ENCODE results near the gene CLDN18. TPM values are rescaled to one million over a fixed set of nuclear protein-coding genes. Genes with fewer than 3 reads are reported as not detected.

The CLDN18 gene
- total and polyA plus RNA-seq, 9 of the 15 experiments (the other 6 are each of a cell fraction or from before 2014, with no cell fraction given) = 0.11 TPM; not detected in 8

DNA sequence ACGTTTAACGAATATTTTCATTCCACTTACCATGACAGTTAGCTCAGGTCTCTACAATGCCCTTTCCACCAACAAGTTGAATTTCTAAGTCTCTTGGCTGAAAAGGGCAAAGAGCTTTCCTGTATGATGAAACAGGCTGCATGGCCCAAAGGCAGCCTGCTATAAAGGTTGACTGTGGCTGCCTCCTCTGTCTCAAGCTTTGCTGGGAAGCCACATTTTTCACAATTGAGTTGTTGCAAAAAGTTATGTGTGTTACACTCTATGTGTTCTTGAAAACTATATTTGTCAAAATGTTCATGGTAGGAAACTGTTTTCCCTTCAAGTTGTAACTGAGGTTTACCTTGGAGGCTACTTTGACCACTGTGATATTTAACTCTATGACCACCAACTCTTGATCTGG lies 56.0 kb downstream of the CLDN18 start:
- H3K4me1 ChIP-seq (replicated peaks in 1 of 2; ENCODE audit: control insufficient read depth in 2 of 2, insufficient read depth in 2 of 2, low read length in 2 of 2) = no peaks in the 10 kb centered on the region
- TF ChIP-seq RBFOX2 (IDR thresholded peaks at IDR 0.05; ENCODE audit: low read depth, low read length) (no peak), SAFB (IDR thresholded peaks at IDR 0.05; ENCODE audit: borderline replicate concordance, low read depth, low read length) (no peak), THRAP3 (IDR thresholded peaks at IDR 0.05; ENCODE audit: borderline replicate concordance) (no peak)
- no peak overlapping the region for H2AFZ ChIP-seq (ENCODE audit: low read depth, low read length)
- peaks cover 0 to 23% of the 10 kb centered on the region in 2 experiments; a peak in 2 of 5 replicates for H3K27me3 ChIP-seq (ENCODE audit: control insufficient read depth in 2 of 2, insufficient read depth in 2 of 2, low read length in 2 of 2)
- no peaks in the 10 kb centered on the region for H3K79me2 ChIP-seq (ENCODE audit: control insufficient read depth, insufficient read depth, low read length)
- no peak overlapping the region for H3K4me2 ChIP-seq (ENCODE audit: insufficient read depth, low read length)
- H4K20me1 ChIP-seq (replicated peaks; ENCODE audit: control insufficient read depth, insufficient read depth, low read length) = no peaks in the 10 kb centered on the region
- intact Hi-C loops (cut with micrococcal nuclease) = loop anchor here (5.0 to 10.0 kb wide), 5 partner anchors 209 to 879 kb away; partner anchors contain the start of genes FOXL2, FOXL2NB and NME9
- BruUV-seq (replicated peaks) = no TSS peak
- DNase-seq (ENCODE audit: extremely low read depth in 1 of 4, low spot score in 3 of 4) (no peak), ATAC-seq (no peak), FAIRE-seq (no peak)
- H3K9me3 ChIP-seq (replicated peaks; ENCODE audit: control insufficient read depth, insufficient read depth, low read depth, low read length) = no peaks in the 10 kb centered on the region
- H3K36me3 ChIP-seq (ENCODE audit: control insufficient read depth, insufficient read depth, low read length) = no peaks in the 10 kb centered on the region
- in situ Hi-C loops (cut with MboI) = loop anchor here (25.0 kb wide), 1 partner anchor 871 kb away; the partner anchor contains the start of genes FOXL2 and FOXL2NB
- no peak overlapping the region for H3K27ac ChIP-seq (ENCODE audit: extremely low read depth, low read depth, low read length)
- ChIA-PET POLR2A (no interaction called here), CTCF (ENCODE audit: low intra/inter-chr PET ratio) (interaction anchor here (0.6 kb wide), 1 partner anchor 1990 kb away, joined by 3 read pairs; no protein-coding TSS in a partner anchor)
- no peaks in the 10 kb centered on the region for H3K9me1 ChIP-seq (ENCODE audit: control insufficient read depth, insufficient read depth, low read length)
- no peak overlapping the region for H3K4me3 ChIP-seq
- no peak overlapping the region for H3K9ac ChIP-seq (ENCODE audit: insufficient read depth in 1 of 2, low read depth in 2 of 2, low read length in 2 of 2)
- WGBS (ENCODE audit: insufficient coverage, low coverage, missing lambda C conversion rate) = 0% methylated on average over 2 of the region's 2 CpGs

DNA sequence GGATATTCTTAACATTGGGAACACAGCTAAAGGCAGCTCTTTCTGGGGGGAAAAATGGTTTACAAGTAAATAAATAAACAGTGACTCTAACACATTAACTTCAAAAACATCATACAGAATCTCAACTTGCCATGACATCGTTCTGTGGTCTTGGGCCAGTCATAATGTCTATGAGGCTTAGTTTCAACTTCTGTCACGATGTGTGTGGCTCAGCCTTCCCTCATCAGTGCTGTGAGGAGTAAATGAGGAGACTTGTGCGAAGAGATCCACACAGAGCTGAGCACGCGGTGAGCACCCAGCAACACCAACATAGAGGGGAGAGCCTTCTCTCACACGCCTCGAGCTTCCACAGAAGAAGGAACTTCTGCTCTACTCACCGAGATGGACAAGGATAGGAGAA lies 56.4 kb downstream of the CLDN18 start:
- H3K4me1 ChIP-seq (replicated peaks in 1 of 2; ENCODE audit: control insufficient read depth in 2 of 2, insufficient read depth in 2 of 2, low read length in 2 of 2) = no peaks in the 10 kb centered on the region
- DNase-seq (ENCODE audit: extremely low read depth in 1 of 4, low spot score in 3 of 4) = no peak
- no peak overlapping the region for H2AFZ ChIP-seq (ENCODE audit: low read depth, low read length)
- H3K9ac ChIP-seq (ENCODE audit: insufficient read depth in 1 of 2, low read depth in 2 of 2, low read length in 2 of 2) = no peak overlapping the region
- H4K20me1 ChIP-seq (replicated peaks; ENCODE audit: control insufficient read depth, insufficient read depth, low read length) = no peaks in the 10 kb centered on the region
- in situ Hi-C loops (cut with MboI) = loop anchor here (25.0 kb wide), 1 partner anchor 871 kb away; the partner anchor contains the start of genes FOXL2 and FOXL2NB
- H3K27ac ChIP-seq (ENCODE audit: extremely low read depth, low read depth, low read length) = no peak overlapping the region
- CTCF ChIA-PET (ENCODE audit: low intra/inter-chr PET ratio) = no interaction called here
- no peak overlapping the region for H3K4me3 ChIP-seq
- 5% methylated on average over 8 of the region's 8 CpGs for WGBS (ENCODE audit: insufficient coverage, low coverage, missing lambda C conversion rate)
- no peak for FAIRE-seq
- intact Hi-C loops (cut with micrococcal nuclease) = loop anchor here (5.0 to 10.0 kb wide), 5 partner anchors 208 to 878 kb away; partner anchors contain the start of genes FOXL2, FOXL2NB and NME9
- no peak for ATAC-seq
- TF ChIP-seq CBFB (CRISPR knock-in tag; IDR thresholded peaks at IDR 0.05) = no peak
- TF ChIP-seq ERF (CRISPR knock-in tag; IDR thresholded peaks at IDR 0.05) = no peak
- no peak overlapping the region for H3K4me2 ChIP-seq (ENCODE audit: insufficient read depth, low read length)
- no peaks in the 10 kb centered on the region for H3K9me3 ChIP-seq (replicated peaks; ENCODE audit: control insufficient read depth, insufficient read depth, low read depth, low read length)
- no TSS peak for BruUV-seq (replicated peaks)
- no peaks in the 10 kb centered on the region for H3K36me3 ChIP-seq (ENCODE audit: control insufficient read depth, insufficient read depth, low read length)
- peaks cover 0 to 27% of the 10 kb centered on the region in 2 experiments; a peak in 2 of 5 replicates for H3K27me3 ChIP-seq (ENCODE audit: control insufficient read depth in 2 of 2, insufficient read depth in 2 of 2, low read length in 2 of 2)
- POLR2A ChIA-PET = no interaction called here
- no peaks in the 10 kb centered on the region for H3K79me2 ChIP-seq (ENCODE audit: control insufficient read depth, insufficient read depth, low read length)
- no peaks in the 10 kb centered on the region for H3K9me1 ChIP-seq (ENCODE audit: control insufficient read depth, insufficient read depth, low read length)
